ENCODE data around the gene WASL.

Gene WASL

DNA sequence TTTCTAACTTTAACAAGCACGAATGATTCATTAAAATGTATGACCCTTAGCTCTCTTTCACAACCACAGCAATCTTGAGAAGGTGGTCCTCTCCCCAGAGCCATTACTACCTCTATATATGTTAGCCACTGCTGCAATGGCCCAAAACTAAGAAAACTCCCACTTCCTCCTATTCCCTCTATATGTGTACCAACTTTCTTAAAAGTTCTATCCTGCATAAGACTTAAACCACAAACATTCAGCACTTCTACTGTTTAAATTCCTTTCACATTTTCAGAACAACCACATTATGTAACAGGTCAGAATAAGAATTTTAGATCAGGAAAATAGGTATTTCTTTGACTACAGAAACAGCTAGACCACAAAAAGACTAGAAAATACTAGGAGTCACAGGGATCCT, 36.2 kb downstream of the WASL start:
- H3K27me3 Mint-ChIP-seq = no peaks in the 10 kb centered on the region
- peak overlapping the region; percentile 91 for H3K27ac Mint-ChIP-seq
- H3K36me3 Mint-ChIP-seq (ENCODE audit: low read depth) = peaks cover 24% of the 10 kb centered on the region
- no peak overlapping the region for H3K4me3 Mint-ChIP-seq
- DNase-seq = no peak
- H3K9me3 Mint-ChIP-seq = no peaks in the 10 kb centered on the region
- peaks cover 65% of the 10 kb centered on the region for H3K4me1 Mint-ChIP-seq (ENCODE audit: low read depth)

- peaks cover 58% of the 10 kb centered on the region for H3K4me1 Mint-ChIP-seq (ENCODE audit: low read depth)
- H3K27ac Mint-ChIP-seq = peak overlapping the region; percentile 91
- H3K36me3 Mint-ChIP-seq (ENCODE audit: low read depth) = peaks cover 28% of the 10 kb centered on the region
- H3K4me3 Mint-ChIP-seq = no peak overlapping the region
- DNase-seq = no peak
- H3K9me3 Mint-ChIP-seq = no peaks in the 10 kb centered on the region
- H3K27me3 Mint-ChIP-seq = no peaks in the 10 kb centered on the region
These were observed 36.9 kb downstream of the WASL start for GRCh38 chr7:123711832-123712293.

DNA sequence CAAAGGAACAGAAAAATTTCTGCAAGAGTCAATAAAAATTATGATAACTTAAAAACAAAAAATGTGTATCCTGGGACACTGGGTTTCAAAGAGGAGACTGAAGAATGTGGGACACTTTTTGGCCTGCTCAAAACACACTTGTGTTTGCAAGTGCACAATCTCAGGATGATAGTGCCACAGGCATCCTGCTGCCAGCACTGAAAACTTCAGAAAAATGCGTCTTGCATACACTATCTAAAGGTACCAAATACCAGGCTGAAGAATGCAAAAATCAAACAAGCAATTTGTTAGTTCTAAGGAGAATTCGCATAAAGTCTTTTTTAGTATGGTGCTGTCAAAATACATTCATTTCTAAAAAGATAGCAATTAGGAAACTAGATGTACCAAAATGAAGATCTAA, 38.1 kb downstream of the WASL start:
- Mint-ChIP-seq H3K27ac (peak overlapping the region; percentile 91), H3K4me3 (peak overlapping the region; percentile 8), H3K9me3 (no peaks in the 10 kb centered on the region), H3K27me3 (no peaks in the 10 kb centered on the region), H3K36me3 (ENCODE audit: low read depth) (peaks cover 30% of the 10 kb centered on the region), H3K4me1 (ENCODE audit: low read depth) (peaks cover 49% of the 10 kb centered on the region)
- no peak for DNase-seq

DNA sequence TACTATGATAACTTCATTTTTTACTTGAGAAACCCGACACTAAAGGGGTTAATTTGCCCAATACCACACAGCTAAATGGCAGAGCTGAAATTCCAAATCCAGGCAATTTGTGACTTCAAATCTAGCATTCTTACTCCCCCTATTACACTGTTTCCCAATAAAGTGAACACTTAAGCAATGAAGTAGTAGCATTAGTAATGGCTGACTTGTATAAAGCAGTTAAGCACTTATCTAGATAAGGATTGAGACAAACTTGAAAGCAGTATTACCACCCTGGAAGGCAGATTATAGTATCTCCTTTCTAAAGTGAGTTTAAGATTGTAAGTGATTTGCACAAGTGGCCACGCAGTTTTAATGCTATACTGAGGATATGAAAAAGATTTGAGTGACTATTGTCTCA, 39.3 kb downstream of the WASL start:
- DNase-seq = no peak
- Mint-ChIP-seq H3K27ac (no peak overlapping the region), H3K36me3 (ENCODE audit: low read depth) (peaks cover 41% of the 10 kb centered on the region), H3K4me1 (ENCODE audit: low read depth) (peaks cover 38% of the 10 kb centered on the region), H3K4me3 (no peak overlapping the region), H3K27me3 (no peaks in the 10 kb centered on the region), H3K9me3 (no peaks in the 10 kb centered on the region)

DNA sequence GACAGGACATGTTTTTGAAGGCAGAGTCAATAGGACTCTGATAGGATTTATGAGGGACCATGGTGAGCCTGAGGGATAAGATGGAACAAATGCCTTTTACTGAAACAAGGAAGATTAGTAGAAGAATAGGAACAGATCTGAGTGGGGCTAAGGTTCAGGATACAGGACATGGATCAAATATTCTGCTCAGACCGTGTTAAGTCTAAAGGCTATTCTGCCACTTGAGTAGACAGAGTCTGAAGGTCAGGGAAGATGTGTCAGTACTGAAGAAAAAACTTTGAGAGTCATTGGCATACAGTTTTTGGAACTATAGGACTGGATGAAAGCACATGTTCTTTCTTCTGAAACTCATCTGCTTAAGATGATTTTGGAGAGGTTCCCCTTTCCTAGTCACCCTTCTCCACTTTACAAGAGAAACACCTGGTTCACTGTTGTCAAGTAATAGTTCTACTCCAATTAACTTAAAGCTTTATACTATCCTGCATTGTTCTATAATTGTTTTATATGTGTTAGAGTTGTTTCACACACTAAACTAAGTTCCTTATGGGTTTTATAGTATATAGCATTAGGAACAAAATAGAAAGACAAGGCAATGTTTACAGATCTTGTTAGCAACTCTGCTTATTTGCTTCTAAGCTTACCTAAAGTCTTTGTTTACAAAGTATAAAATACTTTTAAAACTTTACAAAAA, 43.4 kb downstream of the WASL start:
- Mint-ChIP-seq H3K27ac (peak overlapping the region; percentile 2), H3K9me3 (no peaks in the 10 kb centered on the region), H3K4me1 (ENCODE audit: low read depth) (peaks cover 2% of the 10 kb centered on the region), H3K4me3 (no peak overlapping the region), H3K36me3 (ENCODE audit: low read depth) (peaks cover 66% of the 10 kb centered on the region), H3K27me3 (no peaks in the 10 kb centered on the region)
- no peak for DNase-seq

- H3K4me1 Mint-ChIP-seq (ENCODE audit: low read depth) = no peaks in the 10 kb centered on the region
- no peak overlapping the region for H3K27ac Mint-ChIP-seq
- DNase-seq = no peak
- no peaks in the 10 kb centered on the region for H3K27me3 Mint-ChIP-seq
- no peak overlapping the region for H3K4me3 Mint-ChIP-seq
- H3K36me3 Mint-ChIP-seq (ENCODE audit: low read depth) = peaks cover 79% of the 10 kb centered on the region
- H3K9me3 Mint-ChIP-seq = no peaks in the 10 kb centered on the region
These were observed 52.7 kb downstream of the WASL start for GRCh38 chr7:123695944-123696677.

- Mint-ChIP-seq H3K4me1 (ENCODE audit: low read depth) (no peaks in the 10 kb centered on the region), H3K36me3 (ENCODE audit: low read depth) (peaks cover 75% of the 10 kb centered on the region), H3K4me3 (no peak overlapping the region)
These were observed 56.3 kb downstream of the WASL start for GRCh38 chr7:123692471-123692877.

DNA sequence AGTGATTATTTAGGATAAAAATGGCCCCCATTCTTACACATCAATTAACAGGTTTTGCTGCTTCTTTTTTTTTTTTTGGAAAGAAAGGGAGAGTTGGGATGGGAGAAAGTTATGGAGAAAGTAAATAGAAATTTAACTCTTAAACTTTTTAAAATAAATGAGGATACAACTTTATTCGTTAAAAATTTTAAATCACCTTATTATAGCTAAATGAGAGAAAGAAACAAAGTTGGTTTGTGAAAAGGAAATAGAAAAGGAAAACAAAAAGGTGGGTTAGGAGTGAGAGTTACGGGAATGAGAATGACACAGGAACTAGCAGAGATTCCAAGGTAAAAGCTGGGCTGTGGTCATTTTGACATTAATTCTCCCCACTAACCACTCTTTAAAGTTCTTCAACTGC, 58.3 kb downstream of the WASL start:
- Mint-ChIP-seq H3K4me1 (ENCODE audit: low read depth) (no peaks in the 10 kb centered on the region), H3K4me3 (no peak overlapping the region), H3K27ac (no peak overlapping the region), H3K9me3 (no peaks in the 10 kb centered on the region), H3K27me3 (no peaks in the 10 kb centered on the region), H3K36me3 (ENCODE audit: low read depth) (peaks cover 74% of the 10 kb centered on the region)
- no peak for DNase-seq

More at GRCh38 chr7:123692471-123692877, 56.3 kb downstream of the WASL start:
- DNase-seq = no peak
- Mint-ChIP-seq H3K27me3 (no peaks in the 10 kb centered on the region), H3K27ac (no peak overlapping the region), H3K9me3 (no peaks in the 10 kb centered on the region)

DNA sequence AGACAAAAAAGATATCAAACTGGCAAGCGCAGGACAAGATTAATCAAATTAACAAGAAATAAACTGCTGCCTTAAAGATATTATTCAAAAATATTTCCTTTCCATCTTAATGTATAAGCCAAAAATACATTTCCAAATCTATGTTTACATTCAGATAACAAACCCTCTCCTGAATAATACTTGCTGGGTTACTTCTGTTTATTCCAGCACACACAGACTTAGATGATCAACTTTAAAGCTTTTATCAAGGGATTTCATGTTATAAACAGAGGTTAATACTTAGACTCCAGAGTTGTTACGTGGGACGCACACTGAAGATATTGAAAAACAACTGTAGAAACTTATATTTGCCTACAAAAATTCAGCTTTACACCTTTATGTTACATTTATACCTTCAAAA, 59.6 kb downstream of the WASL start:
- Mint-ChIP-seq H3K36me3 (ENCODE audit: low read depth) (peaks cover 72% of the 10 kb centered on the region), H3K27me3 (no peaks in the 10 kb centered on the region), H3K4me1 (ENCODE audit: low read depth) (no peaks in the 10 kb centered on the region), H3K4me3 (no peak overlapping the region), H3K27ac (no peak overlapping the region), H3K9me3 (no peaks in the 10 kb centered on the region)
- DNase-seq = no peak

GRCh38 chr7:123687727-123688126, 61.1 kb downstream of the WASL start:
- peaks cover 76% of the 10 kb centered on the region for H3K36me3 Mint-ChIP-seq (ENCODE audit: low read depth)
- H3K27ac Mint-ChIP-seq = no peak overlapping the region
- no peaks in the 10 kb centered on the region for H3K27me3 Mint-ChIP-seq
- no peaks in the 10 kb centered on the region for H3K4me1 Mint-ChIP-seq (ENCODE audit: low read depth)
- H3K4me3 Mint-ChIP-seq = no peak overlapping the region
- DNase-seq = no peak
- H3K9me3 Mint-ChIP-seq = no peaks in the 10 kb centered on the region

DNA sequence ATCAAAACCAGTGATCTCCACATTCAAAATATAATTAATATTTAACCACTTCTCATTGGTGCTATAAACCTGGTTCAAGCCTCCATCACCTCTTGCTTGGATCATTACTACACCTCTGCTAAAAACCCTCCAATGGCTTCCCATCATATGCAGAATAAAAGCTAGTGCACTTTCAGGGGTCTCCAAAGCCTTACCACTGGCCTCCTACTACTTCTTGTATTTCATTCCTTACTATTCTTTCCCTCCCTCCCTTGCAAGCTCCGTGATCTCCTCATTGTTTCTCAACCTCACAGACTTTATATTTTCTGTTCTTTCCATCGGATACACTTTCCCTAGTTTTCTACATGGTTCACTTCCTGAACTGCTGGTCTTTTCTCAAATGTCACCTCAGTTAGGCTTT, 61.6 kb downstream of the WASL start:
- Mint-ChIP-seq H3K4me3 (no peak overlapping the region), H3K4me1 (ENCODE audit: low read depth) (no peaks in the 10 kb centered on the region), H3K36me3 (ENCODE audit: low read depth) (peaks cover 71% of the 10 kb centered on the region), H3K27me3 (no peaks in the 10 kb centered on the region), H3K27ac (peak overlapping the region; percentile 13), H3K9me3 (no peaks in the 10 kb centered on the region)
- no peak for DNase-seq

- DNase-seq = no peak
- H3K36me3 Mint-ChIP-seq (ENCODE audit: low read depth) = peaks cover 56% of the 10 kb centered on the region
These were observed 66.1 kb downstream of the WASL start for GRCh38 chr7:123682690-123683089.

DNA sequence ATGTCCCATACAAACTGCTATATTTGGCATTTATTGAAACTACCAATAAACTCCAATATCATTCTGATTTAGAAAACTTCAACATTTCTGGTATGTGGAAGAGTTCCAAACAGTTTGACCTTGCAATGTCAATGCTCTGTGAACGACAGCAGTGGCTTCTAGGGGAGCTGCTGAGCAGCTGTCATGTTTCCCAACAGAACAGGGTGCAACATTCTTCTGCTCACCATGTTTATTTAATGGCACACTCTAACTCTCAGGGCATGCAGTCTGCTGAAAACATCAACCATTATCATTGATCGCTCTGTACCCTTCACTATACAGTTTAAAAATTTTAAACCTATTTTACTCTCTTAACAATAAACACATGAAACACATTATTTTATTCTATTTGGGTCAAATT, 67.2 kb downstream of the WASL start:
- H3K9me3 Mint-ChIP-seq = no peaks in the 10 kb centered on the region
- no peak overlapping the region for H3K27ac Mint-ChIP-seq
- no peak for DNase-seq
- peaks cover 48% of the 10 kb centered on the region for H3K36me3 Mint-ChIP-seq (ENCODE audit: low read depth)
- H3K27me3 Mint-ChIP-seq = no peaks in the 10 kb centered on the region
- no peak overlapping the region for H3K4me3 Mint-ChIP-seq
- no peaks in the 10 kb centered on the region for H3K4me1 Mint-ChIP-seq (ENCODE audit: low read depth)

More at GRCh38 chr7:123682690-123683089, 66.1 kb downstream of the WASL start:
- H3K9me3 Mint-ChIP-seq = no peaks in the 10 kb centered on the region
- H3K4me1 Mint-ChIP-seq (ENCODE audit: low read depth) = no peaks in the 10 kb centered on the region
- H3K27ac Mint-ChIP-seq = no peak overlapping the region
- no peak overlapping the region for H3K4me3 Mint-ChIP-seq
- H3K27me3 Mint-ChIP-seq = no peaks in the 10 kb centered on the region

- H3K27ac Mint-ChIP-seq = no peak overlapping the region
- H3K4me1 Mint-ChIP-seq (ENCODE audit: low read depth) = no peaks in the 10 kb centered on the region
- no peak overlapping the region for H3K4me3 Mint-ChIP-seq
- no peaks in the 10 kb centered on the region for H3K9me3 Mint-ChIP-seq
- peaks cover 45% of the 10 kb centered on the region for H3K36me3 Mint-ChIP-seq (ENCODE audit: low read depth)
- DNase-seq = no peak
- no peaks in the 10 kb centered on the region for H3K27me3 Mint-ChIP-seq
These were observed 68.2 kb downstream of the WASL start for GRCh38 chr7:123680580-123680979.

DNA sequence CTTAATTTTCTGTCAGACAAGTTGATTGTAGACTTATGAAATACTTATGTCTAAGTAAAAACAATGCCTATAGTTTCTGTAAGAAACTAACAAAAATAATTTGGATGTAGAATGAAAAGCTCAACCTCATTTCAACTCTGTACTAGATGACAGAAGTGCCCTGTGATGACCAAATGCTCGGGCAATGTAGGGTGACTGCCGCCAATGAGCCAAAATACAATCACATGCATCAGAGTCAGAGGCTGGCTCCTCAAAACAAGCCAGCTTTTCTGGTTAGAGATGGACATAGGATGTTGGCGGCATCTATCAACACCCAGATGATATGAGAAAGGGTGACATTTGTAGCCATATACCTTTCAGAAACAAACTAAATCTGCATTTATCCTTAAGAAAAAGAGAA, 69.2 kb downstream of the WASL start:
- H3K27me3 Mint-ChIP-seq = no peaks in the 10 kb centered on the region
- DNase-seq = no peak
- no peaks in the 10 kb centered on the region for H3K9me3 Mint-ChIP-seq
- no peaks in the 10 kb centered on the region for H3K4me1 Mint-ChIP-seq (ENCODE audit: low read depth)
- no peak overlapping the region for H3K4me3 Mint-ChIP-seq
- no peak overlapping the region for H3K27ac Mint-ChIP-seq
- H3K36me3 Mint-ChIP-seq (ENCODE audit: low read depth) = peaks cover 37% of the 10 kb centered on the region
